HepG2 (cell line): Measurements from ENCODE around the gene GP1BA. TPM values are rescaled to one million over a fixed set of nuclear protein-coding genes. Genes with fewer than 3 reads are reported as not detected.
A peak's percentile ranks its signal among the peaks of the same experiment; 100 is the strongest.

Source experiments
- ATAC-seq: fragments of 200-7000 bp; cut with Tn5 transposase; 3 replicates; pipeline ENCODE4 v1.9.1; 2020; ENCODE audit warnings: mild to moderate bottlenecking, moderate library complexity
- BruUV-seq: library from RNA; stranded (reverse); fragments of 400-500 nt; replicated peaks from 2 replicates; lab custom pipeline; 2021; lab: Mats Ljungman, UMichigan
- CTCF ChIA-PET: fragments of 300-600 bp; formaldehyde crosslinking; extraction: SDS; loops from one replicate; lab custom pipeline; 2021; ENCODE audit warnings: low total read pairs, inconsistent platforms, low intra/inter-chr PET ratio; lab: Yijun Ruan, JAX
- POLR2A ChIA-PET: fragments of 350-600 bp; sonication (Branson Sonifier 250); formaldehyde crosslinking; loops from one replicate; lab custom pipeline; 2020; ENCODE audit warnings: antibody characterized with exemption, inconsistent platforms; lab: Yijun Ruan, JAX
- DNase-seq: peaks from one replicate; pipeline ENCODE4 v3.0.0-alpha.2; 2015; ENCODE audit warnings: low spot score
- FAIRE-seq: peaks from 3 replicates; lab custom pipeline; 2011; peaks lifted over from hg19 to GRCh38; lab: Jason Lieb, UNC
- H2AFZ ChIP-seq: one replicate; pipeline ENCODE4 v1.6.1; 2011; ENCODE audit warnings: low read length, inconsistent platforms
- H3K27ac ChIP-seq: fragments of 300-600 bp; 3 replicates; pipeline ENCODE4 v1.8.0; 2011; ENCODE audit warnings: mixed run types, mild to moderate bottlenecking, mixed read lengths, low read length, inconsistent platforms; ENCODE audit not compliant: insufficient read depth; ENCODE audit errors: extremely low read length
- H3K27me3 ChIP-seq, 2 experiments: fragments of 200-600 bp in 1 of 2; 2 replicates in 1 of 2; 3 replicates in 1 of 2; pipeline versions ENCODE4 v1.6.0 to v1.8.0; 2011; ENCODE audit warnings: low read length in 2 of 2, mild to moderate bottlenecking in 2 of 2, moderate library complexity in 2 of 2, inconsistent platforms in 1 of 2; ENCODE audit not compliant: insufficient read depth in 2 of 2, control insufficient read depth in 1 of 2
- H3K36me3 ChIP-seq, 2 experiments: fragments of 200-600 bp in 1 of 2; replicated peaks in 1 of 2; 2 replicates in 1 of 2; 3 replicates in 1 of 2; pipeline versions ENCODE4 v1.5.1 to v1.8.0; 2011; ENCODE audit warnings: low read length in 2 of 2, inconsistent platforms in 1 of 2; ENCODE audit not compliant: insufficient read depth in 2 of 2, control insufficient read depth in 1 of 2
- H3K4me1 ChIP-seq: 2 replicates; pipeline ENCODE4 v1.5.1; 2012; ENCODE audit warnings: low read length, inconsistent platforms; ENCODE audit not compliant: insufficient read depth
- H3K4me2 ChIP-seq: 2 replicates; pipeline ENCODE4 v1.6.0; 2011; ENCODE audit warnings: low read depth, low read length, inconsistent platforms
- H3K4me3 ChIP-seq, 3 experiments: fragments of 200-600 bp in 1 of 3; sonication (generic), shearing (Covaris generic) in 1 of 3; replicated peaks in 1 of 3; 2 replicates each; pipeline ENCODE4 v1.5.1; 2011 to 2016; ENCODE audit warnings: low read length in 3 of 3, inconsistent platforms in 2 of 3, low read depth in 2 of 3, mild to moderate bottlenecking in 2 of 3, control low read depth in 1 of 3, mixed read lengths in 1 of 3; ENCODE audit not compliant: insufficient read depth in 1 of 3
- H3K79me2 ChIP-seq: one replicate; pipeline ENCODE4 v1.6.1; 2011; ENCODE audit warnings: low read length, inconsistent platforms; ENCODE audit not compliant: insufficient read depth
- H3K9ac ChIP-seq: 2 replicates; pipeline ENCODE4 v1.6.0; 2011; ENCODE audit warnings: mild to moderate bottlenecking, low read depth, low read length, inconsistent platforms; ENCODE audit not compliant: insufficient read depth
- H3K9me3 ChIP-seq: 2 replicates; pipeline ENCODE4 v1.5.1; 2012; ENCODE audit warnings: mild to moderate bottlenecking, low read length
- H4K20me1 ChIP-seq: 2 replicates; pipeline ENCODE4 v1.6.0; 2011; ENCODE audit warnings: inconsistent platforms, mild to moderate bottlenecking, low read length, moderate library complexity; ENCODE audit not compliant: insufficient read depth
- ADNP ChIP-seq: sonication (generic); formaldehyde crosslinking; IDR thresholded peaks from 2 replicates; pipeline ENCODE4 v1.4.0; 2020; ENCODE audit warnings: missing genetic modification reagents
- HMG20B ChIP-seq: conservative IDR thresholded peaks from 2 replicates; pipeline ENCODE4 v1.6.1; 2016; ENCODE audit warnings: missing genetic modification reagents, missing compliant biosample characterization
- RARA ChIP-seq: IDR thresholded peaks from 2 replicates; pipeline ENCODE4 v1.6.1; 2016; ENCODE audit warnings: missing genetic modification reagents, missing compliant biosample characterization
- SRF ChIP-seq: IDR thresholded peaks from 2 replicates; pipeline ENCODE4 v1.6.1; 2011; ENCODE audit warnings: mild to moderate bottlenecking, low read depth, low read length, moderate library complexity
- STAT5B ChIP-seq: sonication (generic); formaldehyde crosslinking; IDR thresholded peaks from 2 replicates; pipeline ENCODE4 v1.4.0; 2020; ENCODE audit warnings: missing genetic modification reagents
- WIZ ChIP-seq: sonication (generic); formaldehyde crosslinking; IDR thresholded peaks from 2 replicates; pipeline ENCODE4 v1.5.1; 2020; ENCODE audit warnings: mild to moderate bottlenecking, missing genetic modification reagents
- ZBTB7B ChIP-seq: sonication (generic); formaldehyde crosslinking; IDR thresholded peaks from 2 replicates; pipeline ENCODE4 v1.4.0; 2020; ENCODE audit warnings: missing genetic modification reagents
- ZFP82 ChIP-seq: sonication (generic); formaldehyde crosslinking; IDR thresholded peaks from 2 replicates; pipeline ENCODE4 v1.5.1; 2020; ENCODE audit warnings: mild to moderate bottlenecking, missing genetic modification reagents, borderline replicate concordance
- ZKSCAN5 ChIP-seq: sonication (generic); formaldehyde crosslinking; IDR thresholded peaks from 2 replicates; pipeline ENCODE4 v1.5.1; 2020; ENCODE audit warnings: mild to moderate bottlenecking, missing genetic modification reagents
- ZNF10 ChIP-seq: sonication (generic); formaldehyde crosslinking; IDR thresholded peaks from 2 replicates; pipeline ENCODE4 v1.4.0; 2020; ENCODE audit warnings: mild to moderate bottlenecking, low read depth, missing genetic modification reagents, borderline replicate concordance
- ZNF124 ChIP-seq: sonication (generic); formaldehyde crosslinking; IDR thresholded peaks from 2 replicates; pipeline ENCODE4 v1.4.0; 2020; ENCODE audit warnings: missing genetic modification reagents
- ZNF451 ChIP-seq: sonication (generic); formaldehyde crosslinking; IDR thresholded peaks from 2 replicates; pipeline ENCODE4 v1.5.0; 2020; ENCODE audit warnings: mild to moderate bottlenecking, missing genetic modification reagents
- ZNF720 ChIP-seq: sonication (generic); formaldehyde crosslinking; IDR thresholded peaks from 2 replicates; pipeline ENCODE4 v1.4.0; 2020; ENCODE audit warnings: missing genetic modification reagents
- ZNF891 ChIP-seq: sonication (generic); formaldehyde crosslinking; IDR thresholded peaks from 2 replicates; pipeline ENCODE4 v1.5.0; 2020; ENCODE audit warnings: mild to moderate bottlenecking, missing genetic modification reagents
- WGBS: methylation state at CpG from one replicate; pipeline ENCODE4 v1.1.6; 2017; ENCODE audit warnings: low lambda C conversion rate; 5-methylcytosine and 5-hydroxymethylcytosine counted together
- in situ Hi-C: cut with HindIII; loops from 2 replicates; pipeline ENCODE4 v1.10.0; 2017; ENCODE audit warnings: low pct_unique_long_range_greater_than_20kb; ENCODE audit not compliant: extremely low pct_ligation_motif_present
- intact Hi-C: fragments of 100-400 bp; cut with micrococcal nuclease; formaldehyde crosslinking; loops from one replicate; pipeline ENCODE4 v1.10.0; 2022; ENCODE audit not compliant: unreplicated experiment
- polyA plus RNA-seq, 8 experiments: library from polyadenylated mRNA; depleted of rRNA in 3 of 8; stranded (reverse) in 7 of 8; unstranded in 1 of 8; fragments of >200 nt; fragmentation: Illumina TruSeq in 4 of 8; extraction: Trizol in 4 of 8; gene quantifications; 2 replicates each; pipeline versions ENCODE4 v1.2.1 to v1.2.3, GENCODE V29; 2011 to 2016; ENCODE audit warnings: low read depth in 4 of 8, missing spikeins in 1 of 8, mixed read lengths in 1 of 8; ENCODE audit not compliant: insufficient read depth in 1 of 8
- total RNA-seq, 5 experiments: library from RNA; depleted of rRNA; stranded (reverse); fragments of >200 nt; fragmentation: Illumina TruSeq; extraction: Trizol; gene quantifications; 2 replicates each; pipeline ENCODE4 v1.2.3, GENCODE V29; 2016; ENCODE audit warnings: low read depth in 1 of 5
- TF ChIP-seq, protein P1 (sequence below): sonication (generic); formaldehyde crosslinking; IDR thresholded peaks from 2 replicates; pipeline ENCODE4 v1.4.0; 2020; ENCODE audit warnings: missing genetic modification reagents
- TF ChIP-seq, protein P2 (sequence below): sonication (generic); formaldehyde crosslinking; IDR thresholded peaks from 2 replicates; pipeline ENCODE4 v1.5.1; 2020; ENCODE audit warnings: missing genetic modification reagents, mild to moderate bottlenecking, borderline replicate concordance
- TF ChIP-seq, protein P3 (sequence below): sonication (generic); formaldehyde crosslinking; conservative IDR thresholded peaks from 2 replicates; pipeline ENCODE4 v1.8.0; 2022; ENCODE audit warnings: low read depth, missing genetic modification reagents
- TF ChIP-seq, protein P4 (sequence below): sonication (generic); formaldehyde crosslinking; IDR thresholded peaks from 2 replicates; pipeline ENCODE4 v1.4.0; 2020; ENCODE audit warnings: missing genetic modification reagents; ENCODE audit errors: not compliant biosample characterization

Gene GP1BA
- total and polyA plus RNA-seq, 2 of the 13 experiments (the other 11 are each of a cell fraction or from before 2014, with no cell fraction given), result not detected

DNA sequence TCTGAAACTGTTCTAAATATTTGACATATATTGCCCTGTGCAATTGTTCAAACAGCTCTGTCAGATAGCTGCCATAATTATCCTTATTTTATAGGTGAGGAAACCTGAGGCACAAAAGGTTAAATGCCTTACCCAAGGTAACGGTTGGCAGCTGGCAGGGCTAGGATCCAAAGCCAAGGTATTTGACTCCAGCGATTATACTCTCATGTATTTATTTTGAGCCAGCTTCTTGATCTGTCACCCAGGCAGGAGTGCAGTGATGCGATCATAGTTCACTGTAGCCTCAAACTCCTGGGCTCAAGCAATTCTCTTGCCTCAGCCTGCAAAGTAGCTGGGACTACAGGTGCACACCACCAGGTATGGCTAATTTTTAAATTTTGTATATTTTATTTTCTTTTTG lies 26.0 kb downstream of the GP1BA start (continued):
- no peak for TF ChIP-seq ADNP (CRISPR knock-in tag)
- no peak for TF ChIP-seq ZFP82
- TF ChIP-seq ZKSCAN5 (CRISPR knock-in tag), result no peak
- TF ChIP-seq RARA (CRISPR knock-in tag), result no peak

DNA sequence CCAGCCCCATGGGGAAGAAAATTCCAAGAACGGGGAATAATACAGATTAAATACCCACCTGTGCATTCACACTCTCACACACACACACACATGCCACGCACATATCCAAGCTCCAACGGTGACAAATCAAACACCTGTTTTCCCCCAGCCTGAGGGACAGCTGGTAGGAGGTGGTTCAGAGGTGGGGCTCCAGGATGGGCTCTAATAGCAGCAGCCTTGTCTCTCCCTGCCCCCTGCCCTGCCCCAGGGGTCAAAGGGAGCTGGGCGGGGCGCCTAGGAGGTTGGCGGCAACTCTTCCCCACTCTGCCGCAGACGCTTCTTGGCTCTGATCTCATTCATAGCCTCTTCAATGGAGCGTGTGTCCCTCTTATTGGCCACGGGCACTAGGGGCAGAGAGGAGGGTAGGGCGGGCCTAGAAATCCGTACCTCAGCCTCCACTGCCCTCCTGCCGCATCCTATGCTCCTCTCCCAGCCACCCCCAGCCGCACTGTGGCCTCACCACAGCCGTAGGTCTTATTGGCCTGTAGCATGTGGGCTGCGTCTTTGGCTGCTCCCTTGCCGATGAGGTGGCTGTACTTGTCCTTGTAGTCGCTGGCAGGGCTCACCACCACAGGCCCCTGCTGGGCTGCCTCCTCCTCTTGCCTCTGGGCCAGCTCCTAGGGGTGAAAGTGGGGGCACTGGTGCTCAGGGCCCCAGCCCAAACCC lies 27.3 kb downstream of the GP1BA start:
- H3K9me3 ChIP-seq, result no peaks in the 10 kb centered on the region
- intact Hi-C loops (no loop called here), in situ Hi-C loops (no loop called here)
- POLR2A ChIA-PET, result interaction anchor here (0.9 to 5.8 kb wide), 3 partner anchors 8 to 20 kb away, joined by 3 to 43 read pairs (median 5); partner anchors contain the start of genes ENO3, SLC25A11 and SPAG7
- ATAC-seq (peak; percentile 18; the same call in 2 of the 3 replicates), DNase-seq (no peak), FAIRE-seq (no peak)
- 94% methylated on average over 18 of the region's 18 CpGs for WGBS
- no peak overlapping the region for H3K27ac ChIP-seq
- H3K79me2 ChIP-seq, result no peaks in the 10 kb centered on the region
- TF ChIP-seq, protein P1, sequence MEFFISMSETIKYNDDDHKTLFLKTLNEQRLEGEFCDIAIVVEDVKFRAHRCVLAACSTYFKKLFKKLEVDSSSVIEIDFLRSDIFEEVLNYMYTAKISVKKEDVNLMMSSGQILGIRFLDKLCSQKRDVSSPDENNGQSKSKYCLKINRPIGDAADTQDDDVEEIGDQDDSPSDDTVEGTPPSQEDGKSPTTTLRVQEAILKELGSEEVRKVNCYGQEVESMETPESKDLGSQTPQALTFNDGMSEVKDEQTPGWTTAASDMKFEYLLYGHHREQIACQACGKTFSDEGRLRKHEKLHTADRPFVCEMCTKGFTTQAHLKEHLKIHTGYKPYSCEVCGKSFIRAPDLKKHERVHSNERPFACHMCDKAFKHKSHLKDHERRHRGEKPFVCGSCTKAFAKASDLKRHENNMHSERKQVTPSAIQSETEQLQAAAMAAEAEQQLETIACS, result no peak
- TF ChIP-seq ZNF720 (CRISPR knock-in tag) (no peak), ZNF891 (CRISPR knock-in tag) (no peak), STAT5B (no peak), ZNF10 (CRISPR knock-in tag) (no peak), ZNF124 (CRISPR knock-in tag) (no peak), SRF (no peak), ZNF451 (CRISPR knock-in tag) (no peak), ZBTB7B (CRISPR knock-in tag) (no peak), WIZ (CRISPR knock-in tag) (no peak), HMG20B (CRISPR knock-in tag) (no peak)
- TF ChIP-seq, protein P2, sequence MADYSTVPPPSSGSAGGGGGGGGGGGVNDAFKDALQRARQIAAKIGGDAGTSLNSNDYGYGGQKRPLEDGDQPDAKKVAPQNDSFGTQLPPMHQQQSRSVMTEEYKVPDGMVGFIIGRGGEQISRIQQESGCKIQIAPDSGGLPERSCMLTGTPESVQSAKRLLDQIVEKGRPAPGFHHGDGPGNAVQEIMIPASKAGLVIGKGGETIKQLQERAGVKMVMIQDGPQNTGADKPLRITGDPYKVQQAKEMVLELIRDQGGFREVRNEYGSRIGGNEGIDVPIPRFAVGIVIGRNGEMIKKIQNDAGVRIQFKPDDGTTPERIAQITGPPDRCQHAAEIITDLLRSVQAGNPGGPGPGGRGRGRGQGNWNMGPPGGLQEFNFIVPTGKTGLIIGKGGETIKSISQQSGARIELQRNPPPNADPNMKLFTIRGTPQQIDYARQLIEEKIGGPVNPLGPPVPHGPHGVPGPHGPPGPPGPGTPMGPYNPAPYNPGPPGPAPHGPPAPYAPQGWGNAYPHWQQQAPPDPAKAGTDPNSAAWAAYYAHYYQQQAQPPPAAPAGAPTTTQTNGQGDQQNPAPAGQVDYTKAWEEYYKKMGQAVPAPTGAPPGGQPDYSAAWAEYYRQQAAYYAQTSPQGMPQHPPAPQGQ, result no peak
- TF ChIP-seq, protein P3, sequence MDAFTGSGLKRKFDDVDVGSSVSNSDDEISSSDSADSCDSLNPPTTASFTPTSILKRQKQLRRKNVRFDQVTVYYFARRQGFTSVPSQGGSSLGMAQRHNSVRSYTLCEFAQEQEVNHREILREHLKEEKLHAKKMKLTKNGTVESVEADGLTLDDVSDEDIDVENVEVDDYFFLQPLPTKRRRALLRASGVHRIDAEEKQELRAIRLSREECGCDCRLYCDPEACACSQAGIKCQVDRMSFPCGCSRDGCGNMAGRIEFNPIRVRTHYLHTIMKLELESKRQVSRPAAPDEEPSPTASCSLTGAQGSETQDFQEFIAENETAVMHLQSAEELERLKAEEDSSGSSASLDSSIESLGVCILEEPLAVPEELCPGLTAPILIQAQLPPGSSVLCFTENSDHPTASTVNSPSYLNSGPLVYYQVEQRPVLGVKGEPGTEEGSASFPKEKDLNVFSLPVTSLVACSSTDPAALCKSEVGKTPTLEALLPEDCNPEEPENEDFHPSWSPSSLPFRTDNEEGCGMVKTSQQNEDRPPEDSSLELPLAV (CRISPR knock-in tag), result no peak
- TF ChIP-seq, protein P4, sequence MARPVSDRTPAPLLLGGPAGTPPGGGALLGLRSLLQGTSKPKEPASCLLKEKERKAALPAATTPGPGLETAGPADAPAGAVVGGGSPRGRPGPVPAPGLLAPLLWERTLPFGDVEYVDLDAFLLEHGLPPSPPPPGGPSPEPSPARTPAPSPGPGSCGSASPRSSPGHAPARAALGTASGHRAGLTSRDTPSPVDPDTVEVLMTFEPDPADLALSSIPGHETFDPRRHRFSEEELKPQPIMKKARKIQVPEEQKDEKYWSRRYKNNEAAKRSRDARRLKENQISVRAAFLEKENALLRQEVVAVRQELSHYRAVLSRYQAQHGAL (CRISPR knock-in tag), result no peak
- TSS peak; percentile 60 for BruUV-seq
- H3K36me3 ChIP-seq, result peaks cover 3 to 27% of the 10 kb centered on the region in 2 experiments; a peak in 3 of 5 replicates
- H3K4me1 ChIP-seq, result 0 out of 2 replicates have a peak, but pooled peaks cover 4% of the 10 kb centered on the region
- H3K4me2 ChIP-seq, result no peak overlapping the region
- H2AFZ ChIP-seq, result no peak overlapping the region
- no peak overlapping the region for H3K4me3 ChIP-seq
- CTCF ChIA-PET, result no interaction called here
- no peaks in the 10 kb centered on the region for H4K20me1 ChIP-seq
- H3K27me3 ChIP-seq, result no peaks in the 10 kb centered on the region
- H3K9ac ChIP-seq, result no peak overlapping the region
